A549 (cell line): ENCODE results near the gene GRIK4.

Source experiments
- BHLHE40 ChIP-seq: IDR thresholded peaks from 2 replicates; pipeline ENCODE4 v1.6.1; 2012; ENCODE audit warnings: low read depth, low read length, inconsistent platforms
- FOSL2 ChIP-seq, 2 experiments: fragments of 450-650 bp in 1 of 2; fragments of >200 bp in 1 of 2; sonication (Bioruptor Twin) in 1 of 2; formaldehyde crosslinking; IDR thresholded peaks; 2 replicates each; pipeline versions ENCODE4 v1.5.0 to v1.6.1; 2016 to 2020; ENCODE audit warnings: mild to moderate bottlenecking in 1 of 2, moderate library complexity in 1 of 2
- MAFK ChIP-seq: fragments of 450-650 bp; IDR thresholded peaks from 2 replicates; pipeline ENCODE4 v1.6.1; 2014; ENCODE audit not compliant: partially characterized antibody
- NPAS2 ChIP-seq: fragments of 250-450 bp; sonication (Bioruptor Pico); IDR thresholded peaks from 2 replicates; pipeline ENCODE4 v1.8.0; 2022; ENCODE audit warnings: mild to moderate bottlenecking, moderate library complexity, borderline replicate concordance
- NR3C1 ChIP-seq: fragments of >200 bp; sonication (Bioruptor Twin); formaldehyde crosslinking; IDR thresholded peaks from 3 replicates; pipeline ENCODE4 v1.6.1; 2017
- ZC3H11A ChIP-seq: fragments of 450-650 bp; IDR thresholded peaks from 2 replicates; pipeline ENCODE4 v1.6.1; 2014; ENCODE audit warnings: antibody characterized with exemption, mild to moderate bottlenecking
- TF ChIP-seq, protein P1 (sequence below): fragments of 450-650 bp; IDR thresholded peaks from 2 replicates; pipeline ENCODE4 v1.6.1; 2014; ENCODE audit warnings: antibody characterized with exemption
- TF ChIP-seq, protein P2 (sequence below): fragments of >200 bp; sonication (Bioruptor Twin); formaldehyde crosslinking; IDR thresholded peaks from 3 replicates; pipeline ENCODE4 v1.5.1; 2016

- TF ChIP-seq, protein P1, sequence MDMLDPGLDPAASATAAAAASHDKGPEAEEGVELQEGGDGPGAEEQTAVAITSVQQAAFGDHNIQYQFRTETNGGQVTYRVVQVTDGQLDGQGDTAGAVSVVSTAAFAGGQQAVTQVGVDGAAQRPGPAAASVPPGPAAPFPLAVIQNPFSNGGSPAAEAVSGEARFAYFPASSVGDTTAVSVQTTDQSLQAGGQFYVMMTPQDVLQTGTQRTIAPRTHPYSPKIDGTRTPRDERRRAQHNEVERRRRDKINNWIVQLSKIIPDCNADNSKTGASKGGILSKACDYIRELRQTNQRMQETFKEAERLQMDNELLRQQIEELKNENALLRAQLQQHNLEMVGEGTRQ, result no peak
- TF ChIP-seq BHLHE40 (no peak), NR3C1 (no peak), ZC3H11A (no peak), FOSL2 (IDR thresholded peaks at IDR 0.05) (no peak), FOSL2 (CRISPR knock-in tag; IDR thresholded peaks at IDR 0.05) (no peak), MAFK (no peak), NPAS2 (CRISPR knock-in tag) (no peak)
- TF ChIP-seq, protein P2, sequence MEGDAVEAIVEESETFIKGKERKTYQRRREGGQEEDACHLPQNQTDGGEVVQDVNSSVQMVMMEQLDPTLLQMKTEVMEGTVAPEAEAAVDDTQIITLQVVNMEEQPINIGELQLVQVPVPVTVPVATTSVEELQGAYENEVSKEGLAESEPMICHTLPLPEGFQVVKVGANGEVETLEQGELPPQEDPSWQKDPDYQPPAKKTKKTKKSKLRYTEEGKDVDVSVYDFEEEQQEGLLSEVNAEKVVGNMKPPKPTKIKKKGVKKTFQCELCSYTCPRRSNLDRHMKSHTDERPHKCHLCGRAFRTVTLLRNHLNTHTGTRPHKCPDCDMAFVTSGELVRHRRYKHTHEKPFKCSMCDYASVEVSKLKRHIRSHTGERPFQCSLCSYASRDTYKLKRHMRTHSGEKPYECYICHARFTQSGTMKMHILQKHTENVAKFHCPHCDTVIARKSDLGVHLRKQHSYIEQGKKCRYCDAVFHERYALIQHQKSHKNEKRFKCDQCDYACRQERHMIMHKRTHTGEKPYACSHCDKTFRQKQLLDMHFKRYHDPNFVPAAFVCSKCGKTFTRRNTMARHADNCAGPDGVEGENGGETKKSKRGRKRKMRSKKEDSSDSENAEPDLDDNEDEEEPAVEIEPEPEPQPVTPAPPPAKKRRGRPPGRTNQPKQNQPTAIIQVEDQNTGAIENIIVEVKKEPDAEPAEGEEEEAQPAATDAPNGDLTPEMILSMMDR, result no peak
These were observed 196.1 kb downstream of the GRIK4 start for GRCh38 chr11:120707663-120708062.
